CD4-positive, alpha-beta T cell treated with Interleukin-4 for 4 hours (primary cell): ENCODE results near the gene LSM11.

ENCODE experiments used
- DNase-seq: peaks from one replicate; pipeline ENCODE4 v3.0.0-alpha.2; 2020

LSM11 gene

DNA sequence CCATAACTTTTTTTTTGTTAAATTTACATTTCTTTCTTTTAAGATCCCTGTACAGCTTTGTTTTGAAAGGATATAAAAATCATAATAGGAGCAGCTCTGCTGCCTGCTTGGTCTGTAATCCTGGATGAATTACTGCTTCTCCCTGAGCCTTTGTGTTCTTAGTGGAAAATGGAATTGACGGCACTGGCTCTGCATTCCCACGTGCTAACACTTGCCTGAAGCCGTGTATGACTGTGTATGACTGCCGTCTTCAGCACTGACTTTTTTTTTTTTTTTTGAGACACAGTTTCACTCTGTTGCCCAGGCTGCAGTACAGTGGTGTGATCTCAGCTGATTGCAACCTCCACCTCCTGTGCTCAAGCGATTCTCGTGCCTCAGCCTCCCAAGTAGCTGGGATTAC lies 7.5 kb upstream of the LSM11 start:
- DNase-seq, result no peak

DNA sequence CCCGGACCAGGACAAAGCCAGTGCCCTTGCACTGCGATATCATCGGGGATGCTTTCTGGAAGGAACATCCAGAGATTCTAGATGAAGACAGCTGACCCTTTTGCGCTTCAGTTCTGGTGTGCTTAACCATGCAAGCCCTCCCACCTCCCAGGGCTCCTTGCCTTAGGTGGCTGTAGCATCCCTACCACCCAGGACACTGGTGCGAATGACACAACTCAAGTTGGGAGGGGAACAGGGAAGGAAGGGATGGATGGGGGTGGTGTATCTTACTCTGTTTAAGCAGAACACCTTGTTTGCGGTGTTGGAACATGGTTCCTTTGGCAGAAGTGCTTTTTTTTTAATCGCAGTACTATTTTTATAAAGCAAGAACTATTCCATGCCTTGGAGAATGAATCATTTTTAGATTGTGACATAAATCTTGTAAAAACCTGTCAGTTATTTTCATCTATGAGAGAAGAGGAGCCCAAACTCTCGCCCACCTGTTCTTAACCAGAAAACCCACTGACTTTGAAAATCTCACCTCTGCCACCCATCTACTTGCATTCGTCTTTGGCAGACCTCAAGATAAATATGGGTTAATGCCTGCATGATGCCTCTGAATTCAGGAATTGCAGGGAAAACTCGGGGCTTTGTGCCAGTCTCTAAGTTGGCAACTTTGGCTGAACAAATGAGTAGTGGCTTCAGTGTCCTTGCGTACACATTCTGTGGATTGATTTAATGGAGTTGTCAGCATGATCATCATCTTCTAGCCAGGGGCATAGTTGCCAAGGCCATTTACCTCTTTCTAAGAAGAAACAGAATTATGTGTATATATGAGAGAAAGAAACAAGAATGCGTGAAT lies 3.9 kb upstream of the LSM11 start:
- DNase-seq, result no peak

GRCh38 chr5:157740229-157740610 lies 3.3 kb upstream of the LSM11 start:
- DNase-seq, result peak; percentile 46

DNA sequence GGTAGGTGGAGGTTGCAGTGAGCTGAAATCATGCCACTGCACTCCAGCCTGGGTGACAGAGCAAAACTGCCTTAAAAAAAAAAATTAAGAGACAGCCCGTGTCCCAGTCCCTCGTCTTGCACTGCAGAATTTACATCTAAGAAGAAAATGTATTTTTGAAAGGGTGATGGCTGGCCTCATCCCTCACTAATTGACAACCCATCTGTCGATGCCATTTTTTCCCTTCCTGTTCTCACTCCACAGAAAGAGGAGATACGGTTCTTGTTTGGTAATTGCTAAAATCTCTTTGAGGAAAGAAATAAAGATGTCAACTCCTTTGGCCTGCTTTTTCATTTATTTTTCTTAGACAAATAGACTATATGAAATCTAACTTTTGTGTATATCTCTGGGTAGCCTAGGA lies 2.4 kb upstream of the LSM11 start:
- DNase-seq, result no peak

GRCh38 chr5:157744051-157745011 lies 819 bp downstream of the LSM11 start:
- no peak for DNase-seq

- no peak for DNase-seq
Observed at GRCh38 chr5:157745041-157745456, 1.5 kb downstream of the LSM11 start.

GRCh38 chr5:157747173-157747740 lies 3.7 kb downstream of the LSM11 start:
- DNase-seq, result no peak

DNA sequence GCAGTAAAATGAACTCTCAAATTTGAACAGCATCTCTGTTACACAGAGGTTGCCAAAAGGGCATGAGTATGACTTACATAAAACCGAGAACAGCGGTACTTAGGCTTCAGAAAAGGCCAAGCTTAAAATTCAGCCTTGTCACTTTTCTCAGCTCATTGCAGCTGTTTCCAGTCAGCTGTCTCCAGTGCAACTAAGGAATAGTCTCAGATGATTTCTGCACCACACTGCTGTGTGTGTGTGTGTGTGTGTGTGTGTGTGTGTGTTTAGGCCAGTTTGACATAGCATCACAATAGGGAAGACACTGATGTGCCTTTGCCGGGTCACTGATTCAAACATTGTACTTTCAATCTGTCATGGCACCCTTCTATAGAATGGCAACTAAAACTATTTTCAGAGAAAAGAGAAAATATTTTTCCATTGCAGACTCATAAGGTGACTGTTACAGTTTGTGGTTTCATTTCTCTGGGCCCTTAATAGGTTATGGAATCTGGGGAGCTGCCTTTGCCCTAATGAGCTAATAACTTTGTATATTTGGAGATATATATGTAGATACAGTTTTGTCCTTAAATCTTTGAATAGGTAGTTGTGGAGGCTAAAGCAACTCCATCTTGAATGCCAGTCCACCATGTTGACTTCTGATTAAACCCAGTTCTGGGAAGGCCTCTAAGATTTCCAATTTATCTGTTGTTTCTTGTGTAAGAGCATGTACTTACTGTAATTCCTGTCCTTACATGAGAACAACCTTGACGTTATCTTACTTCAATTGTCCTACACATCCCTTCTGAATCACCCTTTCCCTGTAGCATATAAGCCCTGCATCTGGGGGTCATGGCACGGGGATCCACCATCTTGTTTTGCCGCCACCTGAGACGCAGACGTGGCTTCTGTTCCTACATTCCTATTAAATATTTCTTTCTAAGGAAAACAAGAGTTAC lies 4.5 kb downstream of the LSM11 start:
- DNase-seq, result no peak

- no peak for DNase-seq
Observed at GRCh38 chr5:157748760-157749461, 5.4 kb downstream of the LSM11 start.

DNA sequence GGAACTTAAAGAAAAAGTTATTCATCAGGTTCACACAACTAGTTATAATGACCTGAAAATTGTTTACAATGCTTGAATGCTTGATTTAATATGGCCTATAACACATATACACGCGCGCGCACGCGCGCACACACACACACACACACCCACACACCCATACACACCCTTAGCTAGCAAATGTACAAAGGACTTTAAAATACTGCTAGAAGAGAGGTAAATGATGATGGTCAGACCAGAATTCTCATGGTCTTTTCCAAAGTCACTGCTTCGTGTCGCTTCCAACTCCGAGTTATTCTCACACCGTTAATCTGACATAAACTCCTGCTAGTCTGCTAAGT lies 5.9 kb downstream of the LSM11 start:
- DNase-seq, result no peak

DNA sequence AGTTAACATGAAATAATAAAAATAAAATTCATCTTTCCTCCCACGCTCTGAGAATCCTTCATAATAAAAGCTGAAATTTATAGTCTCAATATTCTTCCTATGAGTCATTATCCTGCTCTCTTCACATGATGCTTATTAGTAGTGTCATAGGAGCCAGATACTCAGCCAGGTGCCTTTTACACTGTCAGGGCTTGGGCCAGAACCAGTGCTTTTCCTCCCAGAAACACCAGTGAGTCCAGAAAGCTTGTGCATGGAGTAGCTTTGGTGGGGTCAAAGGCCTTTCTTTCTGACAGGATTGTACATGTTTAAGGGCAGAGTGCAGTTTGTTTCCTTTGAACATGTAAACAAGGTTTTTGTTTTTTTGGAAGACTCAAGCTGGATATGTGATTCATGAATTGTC lies 6.8 kb downstream of the LSM11 start:
- DNase-seq, result no peak

- DNase-seq, result no peak
Observed at GRCh38 chr5:157756122-157756521, 12.6 kb downstream of the LSM11 start.

DNA sequence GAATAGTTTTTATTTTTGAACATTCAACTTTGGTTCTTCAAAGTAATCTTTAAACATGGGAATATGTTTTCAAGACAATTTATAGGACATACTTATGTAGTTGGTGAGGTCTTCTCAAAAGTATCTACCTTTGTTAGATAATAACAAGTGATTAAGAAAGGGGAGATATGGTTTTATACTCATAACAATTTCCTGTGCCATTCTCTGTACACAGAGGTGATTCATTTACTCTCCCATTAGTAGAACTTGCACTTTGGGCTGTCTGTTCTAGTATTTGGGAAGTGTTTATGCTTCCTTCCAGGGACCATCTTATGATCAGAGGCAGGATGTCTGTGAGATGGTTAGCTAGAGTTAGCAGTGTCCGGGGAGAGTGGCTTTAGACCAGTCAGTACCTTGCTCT lies 15.2 kb downstream of the LSM11 start:
- DNase-seq, result no peak

DNA sequence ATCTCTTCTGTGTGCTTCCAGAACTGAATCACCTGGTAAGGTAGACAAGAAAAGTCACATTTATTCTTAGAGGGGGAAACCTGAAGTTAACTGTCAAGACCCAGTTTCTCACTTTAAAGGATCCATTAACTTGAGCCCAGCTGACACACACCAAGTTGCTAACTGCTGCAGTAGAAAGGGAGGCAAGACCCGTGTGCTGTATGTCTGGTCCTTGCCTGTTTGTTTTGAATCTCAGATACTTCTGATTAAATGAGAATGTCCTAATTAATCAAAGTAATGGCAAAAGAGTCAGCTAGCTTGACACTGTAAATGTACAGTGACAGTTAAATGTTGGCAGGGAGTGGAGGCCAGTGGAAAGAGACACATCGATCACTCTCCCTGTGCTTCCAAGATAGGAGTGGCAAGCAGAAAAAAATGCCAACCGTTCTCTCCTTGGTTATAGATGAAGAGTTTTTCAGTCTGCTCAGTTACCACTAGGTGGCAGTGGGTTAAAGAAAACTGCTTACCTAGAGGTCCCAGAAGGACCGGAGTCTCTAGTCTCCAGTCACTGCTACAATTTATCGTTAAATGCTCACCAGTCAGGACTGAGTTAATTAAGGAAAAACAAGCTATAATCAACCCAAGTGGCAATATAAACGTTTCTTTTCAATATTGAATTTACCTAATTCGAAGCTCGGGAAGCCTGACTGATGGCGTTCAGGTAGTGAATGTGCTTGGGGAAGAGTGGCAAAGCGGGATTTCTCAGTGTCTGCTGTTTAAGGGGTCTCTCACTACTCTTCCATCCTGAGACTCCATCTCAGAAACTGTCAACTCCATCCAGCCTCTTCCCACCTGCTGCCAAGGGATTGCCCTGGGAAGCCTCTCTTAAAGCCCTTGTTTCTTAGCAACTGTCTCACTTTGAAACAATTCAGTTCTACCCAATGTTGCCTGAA lies 18.4 kb downstream of the LSM11 start:
- peak; percentile 57 for DNase-seq

- no peak for DNase-seq
Observed at GRCh38 chr5:157764531-157764930, 21.0 kb downstream of the LSM11 start.

- no peak for DNase-seq
Observed at GRCh38 chr5:157766442-157766841, 22.9 kb downstream of the LSM11 start.

- DNase-seq, result no peak
Observed at GRCh38 chr5:157766902-157767301, 23.4 kb downstream of the LSM11 start.

DNA sequence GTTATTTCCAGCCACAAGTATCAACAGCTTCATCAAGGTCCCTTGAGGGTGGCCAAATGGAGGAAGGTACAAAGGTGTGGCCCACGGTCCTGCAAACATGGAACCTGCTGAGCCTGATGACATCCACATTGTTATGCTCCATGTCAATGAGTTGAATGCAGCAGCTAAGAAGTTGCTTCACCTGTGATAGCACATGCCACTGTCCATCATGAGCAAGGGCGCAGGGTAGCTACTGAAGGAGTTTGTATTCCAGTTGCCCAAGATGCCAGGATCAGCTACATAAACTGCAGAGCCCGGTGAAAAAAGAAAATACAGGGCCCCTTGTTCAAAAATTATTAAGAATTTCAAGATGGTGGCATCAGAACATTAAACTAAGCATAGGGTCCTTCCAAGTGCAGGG lies 24.2 kb downstream of the LSM11 start:
- no peak for DNase-seq

- DNase-seq, result no peak
Observed at GRCh38 chr5:157770665-157771064, 27.2 kb downstream of the LSM11 start.

DNA sequence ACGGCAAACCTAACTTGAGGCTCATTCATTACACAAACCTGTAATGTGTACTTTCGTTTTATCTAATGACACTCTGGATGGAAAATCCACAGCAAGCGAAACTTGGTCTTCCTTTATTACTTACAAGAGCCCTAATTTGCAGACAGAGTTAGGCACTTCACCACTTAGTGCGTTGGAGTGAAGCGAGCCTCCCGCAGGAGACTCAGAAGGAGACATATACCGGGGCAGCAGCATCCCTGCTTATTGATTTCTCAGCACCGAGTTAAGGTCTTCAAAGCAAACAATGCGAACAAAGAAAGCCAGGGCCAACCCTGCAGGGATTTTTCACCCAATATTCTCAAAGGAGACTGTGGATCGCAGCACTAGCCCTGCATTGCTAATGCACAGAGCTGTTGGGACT lies 28.6 kb downstream of the LSM11 start:
- DNase-seq, result no peak
